Stimulated activated naive CD8-positive, alpha-beta T cell treated with anti-CD3 and anti-CD28 coated beads, Interleukin-15, Interleukin-2, amounts not matched to agents 100 ng/mL and 50 ng/mL, for 24 hours (primary cell): ENCODE data around the gene FAM32A.

ENCODE experiments used
- H3K27ac Mint-ChIP-seq: one replicate; pipeline ENCODE4 v1.8.0; 2021; ENCODE audit warnings: mild to moderate bottlenecking, mixed read lengths
- H3K27me3 Mint-ChIP-seq: one replicate; pipeline ENCODE4 v1.8.0; 2021; ENCODE audit warnings: mixed read lengths
- H3K36me3 Mint-ChIP-seq: one replicate; pipeline ENCODE4 v1.8.0; 2021; ENCODE audit warnings: low read depth, mixed read lengths
- H3K4me1 Mint-ChIP-seq: one replicate; pipeline ENCODE4 v1.8.0; 2021; ENCODE audit warnings: low read depth, mixed read lengths
- H3K4me3 Mint-ChIP-seq: one replicate; pipeline ENCODE4 v1.8.0; 2021; ENCODE audit warnings: mild to moderate bottlenecking, mixed read lengths
- H3K9me3 Mint-ChIP-seq: one replicate; pipeline ENCODE4 v1.8.0; 2021; ENCODE audit warnings: mixed read lengths

FAM32A gene

DNA sequence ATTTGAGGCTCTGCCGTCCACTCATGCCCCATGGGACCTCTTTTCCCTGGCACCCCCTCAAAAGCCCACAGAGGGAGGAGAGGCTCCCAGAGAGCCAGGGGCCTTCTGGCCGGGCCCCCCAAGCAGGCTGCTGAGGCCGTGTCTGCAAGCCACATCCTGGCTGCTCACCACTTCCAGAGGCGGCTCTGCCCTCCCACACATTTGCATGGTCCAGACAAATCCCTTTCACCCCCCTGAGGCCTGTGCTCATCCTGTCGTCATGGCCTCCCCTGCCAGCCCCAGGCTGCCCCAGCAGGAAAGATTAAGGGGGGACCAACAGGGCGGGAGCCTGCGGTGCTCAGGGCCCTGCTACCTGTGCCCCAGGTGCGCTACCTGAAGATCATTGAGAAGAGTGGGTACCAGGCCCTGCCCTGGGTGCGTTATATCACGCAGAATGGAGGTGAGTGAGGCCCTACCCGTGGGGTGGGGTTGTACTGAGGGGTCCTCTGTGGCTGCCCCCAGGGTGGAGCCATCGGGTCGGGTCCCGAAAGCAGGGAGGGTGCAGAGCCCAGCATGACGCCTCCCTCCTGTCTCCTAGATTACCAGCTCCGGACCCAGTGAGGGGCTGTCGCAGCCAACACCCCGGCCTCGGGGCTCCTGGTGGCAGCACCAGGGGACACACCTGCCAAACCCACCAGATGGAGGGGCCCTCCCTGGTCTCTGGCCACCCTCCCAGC lies 48.8 kb downstream of the FAM32A start:
- H3K36me3 Mint-ChIP-seq, result peaks cover 58% of the 10 kb centered on the region

DNA sequence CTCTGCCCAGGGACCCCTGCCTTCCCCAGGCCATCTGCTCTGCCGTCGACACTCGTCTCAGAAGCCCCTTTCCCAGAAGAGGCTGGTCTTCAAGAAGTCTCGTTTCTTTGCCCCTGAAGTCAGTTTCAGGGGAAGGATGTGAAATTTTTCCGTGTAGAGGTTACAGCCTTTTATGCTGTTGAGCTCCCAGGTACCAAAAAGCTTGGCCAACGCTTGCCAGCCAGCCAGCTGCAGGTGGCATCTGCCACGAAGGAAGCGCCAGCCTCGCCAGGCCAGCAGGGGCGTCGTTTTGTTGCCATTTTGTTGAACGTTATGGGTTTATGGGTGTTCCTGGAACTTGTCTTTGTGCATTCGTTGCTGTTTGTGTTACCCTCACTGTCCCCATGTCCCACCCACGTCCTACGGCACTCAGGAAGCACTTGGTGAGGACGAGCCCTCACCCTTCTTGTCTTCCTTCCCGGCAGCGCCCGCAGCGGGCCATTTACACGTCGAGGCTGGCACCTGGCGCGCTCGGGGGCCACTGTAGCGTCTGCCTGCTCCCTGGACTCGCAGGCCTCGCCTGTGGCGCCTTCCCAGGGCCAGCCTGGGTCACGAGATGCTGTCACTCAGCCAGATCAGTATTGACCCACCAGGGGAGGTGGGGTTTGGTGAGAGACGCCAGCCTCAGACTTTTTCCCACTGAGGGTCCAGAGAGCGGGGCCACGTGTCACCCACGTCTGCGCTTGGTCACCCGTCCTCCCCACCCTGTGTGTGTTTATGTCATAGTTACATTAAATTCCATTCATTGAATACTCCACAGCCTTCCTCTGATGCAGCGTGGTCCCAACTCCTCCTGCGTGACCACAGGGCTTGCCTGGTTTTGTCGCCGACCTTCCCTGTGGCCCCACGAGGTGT lies 49.6 kb downstream of the FAM32A start:
- Mint-ChIP-seq H3K27ac (no peak overlapping the region), H3K36me3 (peaks cover 53% of the 10 kb centered on the region), H3K9me3 (peaks cover 7% of the 10 kb centered on the region), H3K4me3 (no peak overlapping the region), H3K27me3 (no peaks in the 10 kb centered on the region), H3K4me1 (peaks cover 52% of the 10 kb centered on the region)

More for the DNA sequence above, 48.8 kb downstream of the FAM32A start:
- Mint-ChIP-seq H3K4me1 (peaks cover 45% of the 10 kb centered on the region), H3K27ac (no peak overlapping the region), H3K27me3 (no peaks in the 10 kb centered on the region), H3K4me3 (no peak overlapping the region), H3K9me3 (peaks cover 7% of the 10 kb centered on the region)

DNA sequence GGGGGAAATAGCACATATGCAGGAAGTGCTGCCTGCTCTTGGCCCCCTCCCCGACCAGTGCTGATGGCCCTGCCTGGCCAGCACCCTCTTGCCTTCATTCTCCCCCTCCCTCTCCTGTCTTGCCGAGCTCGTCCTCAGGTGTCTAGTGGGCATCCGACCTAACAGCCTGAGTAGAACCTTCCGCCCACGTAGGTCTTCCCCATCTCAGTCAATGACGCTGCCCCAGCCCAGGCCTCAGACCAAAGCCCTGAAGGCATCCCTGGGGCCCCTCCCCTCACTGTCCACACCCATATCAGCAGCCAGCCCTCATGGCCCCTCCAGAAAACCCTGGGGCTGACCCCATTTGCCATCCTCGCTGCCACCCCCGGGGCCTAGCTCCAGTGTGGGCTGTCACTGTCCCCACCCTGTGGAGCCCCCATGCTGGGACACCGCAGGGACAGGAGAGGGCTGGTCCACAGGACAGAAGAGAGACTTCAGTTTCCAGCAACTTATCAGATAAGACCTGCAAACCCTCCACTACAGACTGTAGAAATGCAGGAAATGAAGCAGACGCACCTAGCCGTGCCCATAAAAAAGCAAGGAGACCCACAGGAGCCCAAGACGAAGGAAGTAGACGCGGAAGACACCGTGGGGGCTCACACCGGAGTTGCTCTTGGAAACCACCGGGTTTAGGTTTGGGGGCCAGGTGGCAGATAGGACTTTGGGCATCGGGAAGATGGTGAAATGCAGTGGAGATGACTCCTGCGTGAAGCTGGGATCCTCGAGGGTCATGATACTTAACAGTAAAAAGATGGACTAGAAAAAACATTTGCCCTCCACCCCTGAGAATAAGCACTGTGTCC lies 50.8 kb downstream of the FAM32A start:
- Mint-ChIP-seq H3K27ac (no peak overlapping the region), H3K4me3 (no peak overlapping the region), H3K9me3 (peaks cover 7% of the 10 kb centered on the region), H3K36me3 (peaks cover 44% of the 10 kb centered on the region), H3K27me3 (no peaks in the 10 kb centered on the region), H3K4me1 (peaks cover 52% of the 10 kb centered on the region)
